Neural cell (in vitro differentiated cells): ENCODE data around the gene SLC2A13. TPM values are rescaled to one million over a fixed set of nuclear protein-coding genes. Genes with fewer than 3 reads are reported as not detected.

Experiments
- H2AFZ ChIP-seq: fragments of 200-600, 300-800 bp; sonication (generic), shearing (Covaris generic); 2 replicates; pipeline ENCODE4 v1.6.0; 2014; ENCODE audit warnings: low read depth, mild to moderate bottlenecking, antibody characterized with exemption, low read length, moderate library complexity
- H3F3A ChIP-seq: fragments of 200-600 bp; shearing (Covaris generic); 2 replicates; pipeline ENCODE4 v1.6.1; 2016; ENCODE audit warnings: mild to moderate bottlenecking, moderate library complexity, mixed read lengths, antibody characterized with exemption, low read length; ENCODE audit not compliant: insufficient read depth, poor library complexity, severe bottlenecking
- H3K27ac ChIP-seq: fragments of 200-600, 300-800 bp; sonication (generic), shearing (Covaris generic); 2 replicates; pipeline ENCODE4 v1.5.1; 2014; ENCODE audit warnings: mild to moderate bottlenecking, low read length, moderate library complexity
- H3K27me3 ChIP-seq: fragments of 300-800, 200-600 bp; sonication (generic), shearing (Covaris generic); 2 replicates; pipeline ENCODE4 v1.6.0; 2014; ENCODE audit warnings: mild to moderate bottlenecking, low read depth, low read length, moderate library complexity; ENCODE audit not compliant: insufficient read depth
- H3K36me3 ChIP-seq: fragments of 300-800, 200-600 bp; sonication (generic), shearing (Covaris generic); 2 replicates; pipeline ENCODE4 v1.5.1; 2014; ENCODE audit warnings: mild to moderate bottlenecking, antibody characterized with exemption, low read length, moderate library complexity; ENCODE audit not compliant: insufficient read depth
- H3K4me2 ChIP-seq: fragments of 300-800, 200-600 bp; sonication (generic), shearing (Covaris generic); 2 replicates; pipeline ENCODE4 v1.6.0; 2014; ENCODE audit warnings: mild to moderate bottlenecking, low read length
- H3K4me3 ChIP-seq: fragments of 300-800, 200-600 bp; sonication (generic), shearing (Covaris generic); 2 replicates; pipeline ENCODE4 v1.5.1; 2014; ENCODE audit warnings: mild to moderate bottlenecking, low read length, moderate library complexity
- H3K79me2 ChIP-seq: fragments of 200-600 bp; shearing (Covaris generic); replicated peaks from 2 replicates; pipeline ENCODE4 v1.6.0; 2014; ENCODE audit warnings: mild to moderate bottlenecking, low read length, moderate library complexity; ENCODE audit not compliant: insufficient read depth
- H3K9ac ChIP-seq: fragments of 300-800, 200-600 bp; sonication (generic), shearing (Covaris generic); 2 replicates; pipeline ENCODE4 v1.6.1; 2016; ENCODE audit warnings: mild to moderate bottlenecking, low read length, mixed read lengths
- H3K9me2 ChIP-seq: fragments of 200-600 bp; shearing (Covaris generic); 2 replicates; pipeline ENCODE4 v1.6.1; 2016; ENCODE audit warnings: mild to moderate bottlenecking, low read length, mixed read lengths; ENCODE audit not compliant: insufficient read depth
- H3K9me3 ChIP-seq: fragments of 200-600, 300-800 bp; sonication (generic), shearing (Covaris generic); 2 replicates; pipeline ENCODE4 v1.6.1; 2016; ENCODE audit warnings: mild to moderate bottlenecking, mixed run types, low read length, moderate library complexity, mixed read lengths
- H4K20me1 ChIP-seq: fragments of 200-600 bp; shearing (Covaris generic); 2 replicates; pipeline ENCODE4 v1.6.1; 2016; ENCODE audit warnings: mild to moderate bottlenecking, mixed run types; ENCODE audit not compliant: insufficient read depth
- EP300 ChIP-seq: fragments of 450-650 bp; conservative IDR thresholded peaks from 2 replicates; pipeline ENCODE4 v1.6.1; 2014; ENCODE audit warnings: antibody characterized with exemption, mild to moderate bottlenecking, moderate library complexity; ENCODE audit not compliant: poor library complexity, severe bottlenecking
- EZH2 ChIP-seq: fragments of 200-600, 300-800 bp; shearing (Covaris generic), sonication (generic); IDR thresholded peaks from 2 replicates; pipeline ENCODE4 v1.6.1; 2014; ENCODE audit warnings: antibody characterized with exemption, low read length, borderline replicate concordance, mild to moderate bottlenecking; ENCODE audit not compliant: insufficient read depth, poor library complexity, severe bottlenecking
- MXI1 ChIP-seq: fragments of 450-650 bp; conservative IDR thresholded peaks from 2 replicates; pipeline ENCODE4 v1.6.1; 2014; ENCODE audit warnings: antibody characterized with exemption, mild to moderate bottlenecking; ENCODE audit not compliant: poor library complexity, severe bottlenecking
- POLR2AphosphoS5 ChIP-seq: IDR thresholded peaks from 2 replicates; pipeline ENCODE4 v1.6.1; 2012
- RAD21 ChIP-seq: fragments of 450-650 bp; conservative IDR thresholded peaks from 2 replicates; pipeline ENCODE4 v1.6.1; 2014; ENCODE audit warnings: antibody characterized with exemption, mild to moderate bottlenecking, moderate library complexity
- SMC3 ChIP-seq: fragments of 450-650 bp; conservative IDR thresholded peaks from 2 replicates; pipeline ENCODE4 v1.6.1; 2014; ENCODE audit warnings: antibody characterized with exemption, mild to moderate bottlenecking, moderate library complexity; ENCODE audit not compliant: poor library complexity
- TAF1 ChIP-seq: IDR thresholded peaks from 2 replicates; pipeline ENCODE4 v1.6.1; 2012; ENCODE audit warnings: low read depth
- polyA plus RNA-seq: library from polyadenylated mRNA; depleted of rRNA; stranded (reverse); fragments of >200 nt; gene quantifications from 2 replicates; pipeline ENCODE4 v1.2.3, GENCODE V29; 2014
- TF ChIP-seq, protein P1 (sequence below): fragments of 450-650 bp; IDR thresholded peaks from 2 replicates; pipeline ENCODE4 v1.5.1; 2014; ENCODE audit warnings: antibody characterized with exemption, mild to moderate bottlenecking, moderate library complexity; ENCODE audit not compliant: poor library complexity, severe bottlenecking
- TF ChIP-seq, protein P2 (sequence below): IDR thresholded peaks from 2 replicates; pipeline ENCODE4 v1.6.1; 2012; ENCODE audit warnings: borderline replicate concordance

SLC2A13 gene
- polyA plus RNA-seq, 1 donor from 2014 or later: 10.7 TPM

DNA sequence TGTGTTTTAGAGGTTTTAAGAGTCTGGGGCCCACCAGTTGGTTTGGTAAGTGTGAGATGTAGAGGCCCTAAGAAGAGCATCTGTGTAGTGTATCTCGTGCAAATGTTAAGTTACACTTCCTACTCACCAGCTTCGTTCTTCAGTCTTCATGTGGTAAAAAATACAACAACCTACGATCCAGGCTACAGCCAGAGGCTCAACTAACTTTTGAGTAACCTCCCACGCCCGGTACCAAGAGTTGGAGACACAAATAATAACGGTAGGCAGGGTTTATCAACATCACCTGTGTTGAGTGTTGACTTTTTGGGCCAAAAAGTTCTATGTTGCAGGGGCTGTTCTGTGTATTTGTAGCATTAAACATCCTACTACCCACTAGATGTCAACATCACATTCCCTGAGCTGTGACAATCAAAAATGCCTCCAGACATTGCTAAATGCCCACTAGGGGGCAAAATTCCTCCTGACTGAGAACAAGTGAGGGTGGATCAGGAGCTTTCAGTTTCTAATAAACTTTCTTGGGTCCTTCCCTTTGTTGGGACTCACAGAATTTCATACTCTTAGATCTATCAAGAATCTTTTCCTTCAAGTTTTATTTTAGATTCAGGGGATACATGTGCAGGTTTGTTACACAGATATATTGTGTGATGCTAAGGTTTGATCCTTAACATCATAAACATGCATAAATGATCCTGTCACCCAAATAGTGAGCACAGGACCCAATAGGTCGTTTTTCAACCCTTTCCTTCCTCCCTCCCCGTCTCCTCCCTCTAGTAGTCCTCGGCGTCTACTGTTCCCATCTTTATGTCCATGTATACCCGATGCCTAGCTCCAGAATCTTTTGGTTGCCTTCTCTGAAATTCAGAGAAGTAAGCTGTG, 94.7 kb downstream of the SLC2A13 start:
- Histone ChIP-seq H3K9me3 (no peaks in the 10 kb centered on the region), H3F3A (no peaks in the 10 kb centered on the region), H2AFZ (no peak overlapping the region), H3K27me3 (no peaks in the 10 kb centered on the region), H3K36me3 (no peaks in the 10 kb centered on the region), H3K79me2 (no peaks in the 10 kb centered on the region), H4K20me1 (no peaks in the 10 kb centered on the region), H3K4me2 (no peak overlapping the region), H3K27ac (no peak overlapping the region), H3K9ac (no peak overlapping the region), H3K4me3 (no peak overlapping the region), H3K9me2 (no peaks in the 10 kb centered on the region)
- TF ChIP-seq, protein P1, sequence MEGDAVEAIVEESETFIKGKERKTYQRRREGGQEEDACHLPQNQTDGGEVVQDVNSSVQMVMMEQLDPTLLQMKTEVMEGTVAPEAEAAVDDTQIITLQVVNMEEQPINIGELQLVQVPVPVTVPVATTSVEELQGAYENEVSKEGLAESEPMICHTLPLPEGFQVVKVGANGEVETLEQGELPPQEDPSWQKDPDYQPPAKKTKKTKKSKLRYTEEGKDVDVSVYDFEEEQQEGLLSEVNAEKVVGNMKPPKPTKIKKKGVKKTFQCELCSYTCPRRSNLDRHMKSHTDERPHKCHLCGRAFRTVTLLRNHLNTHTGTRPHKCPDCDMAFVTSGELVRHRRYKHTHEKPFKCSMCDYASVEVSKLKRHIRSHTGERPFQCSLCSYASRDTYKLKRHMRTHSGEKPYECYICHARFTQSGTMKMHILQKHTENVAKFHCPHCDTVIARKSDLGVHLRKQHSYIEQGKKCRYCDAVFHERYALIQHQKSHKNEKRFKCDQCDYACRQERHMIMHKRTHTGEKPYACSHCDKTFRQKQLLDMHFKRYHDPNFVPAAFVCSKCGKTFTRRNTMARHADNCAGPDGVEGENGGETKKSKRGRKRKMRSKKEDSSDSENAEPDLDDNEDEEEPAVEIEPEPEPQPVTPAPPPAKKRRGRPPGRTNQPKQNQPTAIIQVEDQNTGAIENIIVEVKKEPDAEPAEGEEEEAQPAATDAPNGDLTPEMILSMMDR: peak; percentile 48
- no peak for TF ChIP-seq MXI1
- TF ChIP-seq EZH2: no peak
- TF ChIP-seq TAF1: no peak
- TF ChIP-seq, protein P2, sequence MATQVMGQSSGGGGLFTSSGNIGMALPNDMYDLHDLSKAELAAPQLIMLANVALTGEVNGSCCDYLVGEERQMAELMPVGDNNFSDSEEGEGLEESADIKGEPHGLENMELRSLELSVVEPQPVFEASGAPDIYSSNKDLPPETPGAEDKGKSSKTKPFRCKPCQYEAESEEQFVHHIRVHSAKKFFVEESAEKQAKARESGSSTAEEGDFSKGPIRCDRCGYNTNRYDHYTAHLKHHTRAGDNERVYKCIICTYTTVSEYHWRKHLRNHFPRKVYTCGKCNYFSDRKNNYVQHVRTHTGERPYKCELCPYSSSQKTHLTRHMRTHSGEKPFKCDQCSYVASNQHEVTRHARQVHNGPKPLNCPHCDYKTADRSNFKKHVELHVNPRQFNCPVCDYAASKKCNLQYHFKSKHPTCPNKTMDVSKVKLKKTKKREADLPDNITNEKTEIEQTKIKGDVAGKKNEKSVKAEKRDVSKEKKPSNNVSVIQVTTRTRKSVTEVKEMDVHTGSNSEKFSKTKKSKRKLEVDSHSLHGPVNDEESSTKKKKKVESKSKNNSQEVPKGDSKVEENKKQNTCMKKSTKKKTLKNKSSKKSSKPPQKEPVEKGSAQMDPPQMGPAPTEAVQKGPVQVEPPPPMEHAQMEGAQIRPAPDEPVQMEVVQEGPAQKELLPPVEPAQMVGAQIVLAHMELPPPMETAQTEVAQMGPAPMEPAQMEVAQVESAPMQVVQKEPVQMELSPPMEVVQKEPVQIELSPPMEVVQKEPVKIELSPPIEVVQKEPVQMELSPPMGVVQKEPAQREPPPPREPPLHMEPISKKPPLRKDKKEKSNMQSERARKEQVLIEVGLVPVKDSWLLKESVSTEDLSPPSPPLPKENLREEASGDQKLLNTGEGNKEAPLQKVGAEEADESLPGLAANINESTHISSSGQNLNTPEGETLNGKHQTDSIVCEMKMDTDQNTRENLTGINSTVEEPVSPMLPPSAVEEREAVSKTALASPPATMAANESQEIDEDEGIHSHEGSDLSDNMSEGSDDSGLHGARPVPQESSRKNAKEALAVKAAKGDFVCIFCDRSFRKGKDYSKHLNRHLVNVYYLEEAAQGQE: no peak
- peak; percentile 25 for TF ChIP-seq RAD21

DNA sequence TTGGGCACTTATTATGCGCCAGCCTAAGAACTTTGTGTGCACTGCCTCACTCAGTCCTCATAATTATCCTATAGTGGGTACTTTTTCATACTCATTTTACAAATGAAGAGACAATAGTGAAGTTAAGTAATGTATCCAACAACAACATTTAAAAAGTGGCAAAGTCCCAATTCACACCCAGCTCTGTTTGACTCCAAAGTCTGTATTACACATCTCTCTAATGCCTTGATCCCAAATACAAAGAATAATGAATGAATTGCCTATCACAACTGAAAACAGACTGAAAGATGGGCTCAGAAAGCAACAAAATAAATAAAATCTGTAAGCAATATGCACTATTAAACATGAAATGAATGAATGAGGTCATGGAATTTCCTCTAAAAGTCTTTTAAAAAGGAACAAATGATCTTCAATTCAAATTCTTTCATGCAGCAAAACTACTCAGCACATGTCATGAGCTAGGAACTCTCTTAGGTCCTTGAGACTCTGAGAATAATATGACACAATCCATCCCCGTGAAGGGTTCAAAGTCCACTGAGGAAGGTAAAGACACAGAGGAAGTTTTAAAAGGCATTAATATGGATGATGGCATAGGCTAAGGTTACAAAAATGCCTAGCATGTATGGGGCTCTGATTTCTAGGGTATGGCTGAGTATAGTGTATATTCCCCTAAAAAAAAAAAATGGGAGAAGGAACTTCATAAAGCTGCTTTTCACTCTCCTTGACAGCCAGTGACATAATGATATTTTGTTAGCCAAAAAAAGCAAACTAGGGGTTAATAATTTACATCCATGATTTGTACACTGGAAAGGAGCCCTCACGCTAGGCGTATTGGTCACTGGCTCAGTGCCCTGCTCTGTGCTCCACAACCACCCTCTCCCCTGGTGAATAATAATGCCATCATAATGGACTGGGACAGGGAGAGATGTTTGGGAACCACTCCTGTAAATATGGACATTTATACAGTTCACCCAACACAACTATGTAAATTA, 103.4 kb downstream of the SLC2A13 start:
- Histone ChIP-seq H3K4me2 (no peak overlapping the region), H3K36me3 (no peaks in the 10 kb centered on the region)
- TF ChIP-seq EZH2: no peak
- TF ChIP-seq, protein P2: no peak
- TF ChIP-seq, protein P1: no peak
- TF ChIP-seq POLR2AphosphoS5: no peak
- TF ChIP-seq EP300: no peak
- no peak for TF ChIP-seq RAD21
- no peak for TF ChIP-seq MXI1
- TF ChIP-seq TAF1: no peak
- no peak for TF ChIP-seq SMC3

More for the DNA sequence above, 103.4 kb downstream of the SLC2A13 start:
- Histone ChIP-seq H3K27me3 (no peaks in the 10 kb centered on the region), H3K9me3 (no peaks in the 10 kb centered on the region), H3K79me2 (no peaks in the 10 kb centered on the region), H3K4me3 (no peak overlapping the region), H2AFZ (no peak overlapping the region), H3K9ac (no peak overlapping the region), H3K27ac (no peak overlapping the region), H4K20me1 (no peaks in the 10 kb centered on the region), H3K9me2 (no peaks in the 10 kb centered on the region), H3F3A (no peaks in the 10 kb centered on the region)
